OCI-LY3 (cell line): ENCODE data around the gene MRPL10.

ENCODE experiments used
- EZH2phosphoT487 ChIP-seq: fragments of 200-600 bp; shearing (Covaris generic); IDR thresholded peaks from 2 replicates; pipeline ENCODE4 v1.6.1; 2018; ENCODE audit warnings: antibody characterized with exemption, mixed run types, low read depth
- TF ChIP-seq, protein P1 (sequence below): fragments of 200-600, 300-600 bp; sonication (generic); IDR thresholded peaks from 2 replicates; pipeline ENCODE4 v1.5.1; 2014; ENCODE audit warnings: antibody characterized with exemption, low read length, low read depth

DNA sequence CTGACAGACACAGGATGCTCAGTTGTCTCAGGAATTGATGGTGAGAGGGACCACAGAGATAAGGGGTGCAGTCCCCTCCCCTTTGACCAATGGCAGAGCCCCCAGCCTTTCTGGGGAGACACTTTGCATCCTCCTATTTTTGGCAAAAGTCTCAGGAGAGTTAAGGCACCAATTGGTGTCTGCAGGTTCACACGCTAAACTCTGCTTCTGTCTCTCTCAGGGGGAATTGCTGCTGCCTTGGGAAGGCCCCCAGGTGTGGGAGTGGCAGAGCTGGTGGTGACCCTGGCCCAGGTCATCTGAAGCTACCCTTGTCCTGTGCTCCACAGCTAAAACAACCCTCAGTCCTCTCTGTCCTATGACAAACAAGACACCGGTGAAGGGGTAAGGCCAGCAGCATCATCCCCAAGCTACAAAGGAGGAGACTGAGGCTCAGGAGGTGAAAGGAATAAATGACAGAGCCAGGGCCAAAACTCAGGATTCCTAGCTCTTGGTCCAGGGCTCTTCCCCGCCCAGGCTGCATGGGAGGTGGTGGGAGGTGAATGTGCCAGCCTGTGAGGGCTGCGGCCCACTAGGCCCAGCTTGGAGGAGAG is 30.1 kb downstream of the MRPL10 start:
- TF ChIP-seq, protein P1, sequence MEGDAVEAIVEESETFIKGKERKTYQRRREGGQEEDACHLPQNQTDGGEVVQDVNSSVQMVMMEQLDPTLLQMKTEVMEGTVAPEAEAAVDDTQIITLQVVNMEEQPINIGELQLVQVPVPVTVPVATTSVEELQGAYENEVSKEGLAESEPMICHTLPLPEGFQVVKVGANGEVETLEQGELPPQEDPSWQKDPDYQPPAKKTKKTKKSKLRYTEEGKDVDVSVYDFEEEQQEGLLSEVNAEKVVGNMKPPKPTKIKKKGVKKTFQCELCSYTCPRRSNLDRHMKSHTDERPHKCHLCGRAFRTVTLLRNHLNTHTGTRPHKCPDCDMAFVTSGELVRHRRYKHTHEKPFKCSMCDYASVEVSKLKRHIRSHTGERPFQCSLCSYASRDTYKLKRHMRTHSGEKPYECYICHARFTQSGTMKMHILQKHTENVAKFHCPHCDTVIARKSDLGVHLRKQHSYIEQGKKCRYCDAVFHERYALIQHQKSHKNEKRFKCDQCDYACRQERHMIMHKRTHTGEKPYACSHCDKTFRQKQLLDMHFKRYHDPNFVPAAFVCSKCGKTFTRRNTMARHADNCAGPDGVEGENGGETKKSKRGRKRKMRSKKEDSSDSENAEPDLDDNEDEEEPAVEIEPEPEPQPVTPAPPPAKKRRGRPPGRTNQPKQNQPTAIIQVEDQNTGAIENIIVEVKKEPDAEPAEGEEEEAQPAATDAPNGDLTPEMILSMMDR, result no peak
- TF ChIP-seq EZH2phosphoT487, result no peak
